ENCODE data around the gene SPG11.

Gene SPG11

GRCh38 chr15:44595656-44596510 is 67.6 kb downstream of the SPG11 start:
- Histone ChIP-seq H3K36me3 (ENCODE audit: insufficient read depth, low read length) (peaks cover 69% of the 10 kb centered on the region), H3K4me2 (ENCODE audit: insufficient read depth, low read length) (no peak overlapping the region), H3K27ac (ENCODE audit: low read length) (no peak overlapping the region), H3K9me3 (ENCODE audit: insufficient read depth, low read length, severe bottlenecking) (no peaks in the 10 kb centered on the region), H4K20me1 (ENCODE audit: insufficient read depth, low read length) (no peaks in the 10 kb centered on the region), H3K4me3 (ENCODE audit: low read depth in 1 of 2, low read length in 2 of 2) (no peak overlapping the region), H3K79me2 (ENCODE audit: insufficient read depth, low read length) (no peaks in the 10 kb centered on the region), H3K27me3 (ENCODE audit: insufficient read depth, low read length, poor library complexity) (no peaks in the 10 kb centered on the region), H3K4me1 (ENCODE audit: insufficient read depth, low read length) (no peaks in the 10 kb centered on the region), H2AFZ (ENCODE audit: low read depth, low read length) (no peak overlapping the region), H3K9ac (ENCODE audit: low read depth, low read length) (no peak overlapping the region)
- no peak for ATAC-seq (ENCODE audit: insufficient read depth, low read depth)
- no peak for TF ChIP-seq EZH2 (IDR thresholded peaks at IDR 0.05; ENCODE audit: borderline replicate concordance, low read depth, low read length, severe bottlenecking)
- TF ChIP-seq, protein P1, sequence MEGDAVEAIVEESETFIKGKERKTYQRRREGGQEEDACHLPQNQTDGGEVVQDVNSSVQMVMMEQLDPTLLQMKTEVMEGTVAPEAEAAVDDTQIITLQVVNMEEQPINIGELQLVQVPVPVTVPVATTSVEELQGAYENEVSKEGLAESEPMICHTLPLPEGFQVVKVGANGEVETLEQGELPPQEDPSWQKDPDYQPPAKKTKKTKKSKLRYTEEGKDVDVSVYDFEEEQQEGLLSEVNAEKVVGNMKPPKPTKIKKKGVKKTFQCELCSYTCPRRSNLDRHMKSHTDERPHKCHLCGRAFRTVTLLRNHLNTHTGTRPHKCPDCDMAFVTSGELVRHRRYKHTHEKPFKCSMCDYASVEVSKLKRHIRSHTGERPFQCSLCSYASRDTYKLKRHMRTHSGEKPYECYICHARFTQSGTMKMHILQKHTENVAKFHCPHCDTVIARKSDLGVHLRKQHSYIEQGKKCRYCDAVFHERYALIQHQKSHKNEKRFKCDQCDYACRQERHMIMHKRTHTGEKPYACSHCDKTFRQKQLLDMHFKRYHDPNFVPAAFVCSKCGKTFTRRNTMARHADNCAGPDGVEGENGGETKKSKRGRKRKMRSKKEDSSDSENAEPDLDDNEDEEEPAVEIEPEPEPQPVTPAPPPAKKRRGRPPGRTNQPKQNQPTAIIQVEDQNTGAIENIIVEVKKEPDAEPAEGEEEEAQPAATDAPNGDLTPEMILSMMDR (IDR thresholded peaks at IDR 0.05; ENCODE audit: borderline replicate concordance, extremely low read depth, low read length, poor library complexity, severe bottlenecking): no peak
- no peak for DNase-seq

GRCh38 chr15:44595246-44595645 is 68.2 kb downstream of the SPG11 start:
- TF ChIP-seq, protein P1 (IDR thresholded peaks at IDR 0.05; ENCODE audit: borderline replicate concordance, extremely low read depth, low read length, poor library complexity, severe bottlenecking): no peak
- TF ChIP-seq EZH2 (IDR thresholded peaks at IDR 0.05; ENCODE audit: borderline replicate concordance, low read depth, low read length, severe bottlenecking): no peak
- peaks cover 69% of the 10 kb centered on the region for H3K36me3 ChIP-seq (ENCODE audit: insufficient read depth, low read length)

DNA sequence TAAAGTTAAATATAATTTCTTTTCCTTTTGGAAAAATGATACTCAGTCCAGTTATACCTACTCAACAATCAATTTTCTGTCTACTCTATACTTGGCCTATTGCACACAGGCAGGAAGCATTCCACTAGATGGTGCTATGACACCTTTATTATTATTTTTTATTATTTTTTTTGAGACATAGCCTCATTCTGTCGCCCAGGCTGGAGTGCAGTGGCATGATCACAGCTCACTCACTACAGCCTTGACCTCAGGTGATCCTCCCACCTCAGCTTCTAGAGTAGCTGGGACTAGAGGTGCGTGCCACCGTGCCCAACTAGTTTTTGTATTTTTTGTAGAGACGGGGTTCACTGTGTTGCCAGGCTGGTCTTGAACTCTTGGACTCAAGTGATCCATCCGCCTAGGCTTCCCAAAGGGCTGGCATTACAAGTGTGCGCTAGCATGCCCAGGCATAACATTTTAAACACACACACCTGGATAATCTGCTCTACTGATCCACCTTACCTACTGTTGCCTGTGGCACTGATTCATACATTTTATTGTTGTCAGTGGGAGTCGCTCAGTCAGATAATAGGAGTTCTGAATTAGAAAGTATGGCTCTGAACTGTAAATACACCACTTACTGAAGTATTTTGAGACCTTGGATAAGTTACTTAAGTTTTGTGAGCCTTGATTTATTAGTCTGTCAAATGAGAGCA is 70.3 kb downstream of the SPG11 start:
- H4K20me1 ChIP-seq (ENCODE audit: insufficient read depth, low read length): no peaks in the 10 kb centered on the region
- no peak overlapping the region for H3K27ac ChIP-seq (ENCODE audit: low read length)
- DNase-seq (no peak), ATAC-seq (ENCODE audit: insufficient read depth, low read depth) (peak; percentile 59)
- TF ChIP-seq EZH2 (IDR thresholded peaks at IDR 0.05; ENCODE audit: borderline replicate concordance, low read depth, low read length, severe bottlenecking): no peak
- TF ChIP-seq, protein P1 (IDR thresholded peaks at IDR 0.05; ENCODE audit: borderline replicate concordance, extremely low read depth, low read length, poor library complexity, severe bottlenecking): peak; percentile 57
- no peak overlapping the region for H3K4me3 ChIP-seq (ENCODE audit: low read depth in 1 of 2, low read length in 2 of 2)
- no peak overlapping the region for H2AFZ ChIP-seq (ENCODE audit: low read depth, low read length)
- no peaks in the 10 kb centered on the region for H3K4me1 ChIP-seq (ENCODE audit: insufficient read depth, low read length)
- no peak overlapping the region for H3K4me2 ChIP-seq (ENCODE audit: insufficient read depth, low read length)
- H3K79me2 ChIP-seq (ENCODE audit: insufficient read depth, low read length): no peaks in the 10 kb centered on the region
- no peaks in the 10 kb centered on the region for H3K27me3 ChIP-seq (ENCODE audit: insufficient read depth, low read length, poor library complexity)
- peaks cover 76% of the 10 kb centered on the region for H3K36me3 ChIP-seq (ENCODE audit: insufficient read depth, low read length)
- no peak overlapping the region for H3K9ac ChIP-seq (ENCODE audit: low read depth, low read length)
- no peaks in the 10 kb centered on the region for H3K9me3 ChIP-seq (ENCODE audit: insufficient read depth, low read length, severe bottlenecking)

More at GRCh38 chr15:44595246-44595645, 68.2 kb downstream of the SPG11 start:
- no peaks in the 10 kb centered on the region for H3K9me3 ChIP-seq (ENCODE audit: insufficient read depth, low read length, severe bottlenecking)
- H3K4me2 ChIP-seq (ENCODE audit: insufficient read depth, low read length): no peak overlapping the region
- H3K79me2 ChIP-seq (ENCODE audit: insufficient read depth, low read length): no peaks in the 10 kb centered on the region
- no peak overlapping the region for H2AFZ ChIP-seq (ENCODE audit: low read depth, low read length)
- no peak overlapping the region for H3K9ac ChIP-seq (ENCODE audit: low read depth, low read length)
- H3K27ac ChIP-seq (ENCODE audit: low read length): no peak overlapping the region
- H3K27me3 ChIP-seq (ENCODE audit: insufficient read depth, low read length, poor library complexity): no peaks in the 10 kb centered on the region
- H3K4me1 ChIP-seq (ENCODE audit: insufficient read depth, low read length): no peaks in the 10 kb centered on the region
- no peaks in the 10 kb centered on the region for H4K20me1 ChIP-seq (ENCODE audit: insufficient read depth, low read length)
- DNase-seq (no peak), ATAC-seq (ENCODE audit: insufficient read depth, low read depth) (no peak)
- no peak overlapping the region for H3K4me3 ChIP-seq (ENCODE audit: low read depth in 1 of 2, low read length in 2 of 2)
